Measurements from ENCODE around the gene ETNPPL.

GRCh38 chr4:108717386-108717785 lies 45.5 kb downstream of the ETNPPL start:
- no peak for TF ChIP-seq GATA2 (IDR thresholded peaks at IDR 0.05; ENCODE audit: low read depth, low read length)
- TF ChIP-seq GATA3 (IDR thresholded peaks at IDR 0.05; ENCODE audit: low read depth, low read length): no peak
